C4-2B (cell line): ENCODE results near the gene STYXL2.

Experiments
- ZFX ChIP-seq: fragments of 450-650 bp; IDR thresholded peaks from 2 replicates; pipeline ENCODE4 v1.6.1; 2017
- TF ChIP-seq, protein P1 (sequence below): fragments of 450-650 bp; conservative IDR thresholded peaks from 2 replicates; pipeline ENCODE4 v1.5.1; 2017; ENCODE audit warnings: mild to moderate bottlenecking

DNA sequence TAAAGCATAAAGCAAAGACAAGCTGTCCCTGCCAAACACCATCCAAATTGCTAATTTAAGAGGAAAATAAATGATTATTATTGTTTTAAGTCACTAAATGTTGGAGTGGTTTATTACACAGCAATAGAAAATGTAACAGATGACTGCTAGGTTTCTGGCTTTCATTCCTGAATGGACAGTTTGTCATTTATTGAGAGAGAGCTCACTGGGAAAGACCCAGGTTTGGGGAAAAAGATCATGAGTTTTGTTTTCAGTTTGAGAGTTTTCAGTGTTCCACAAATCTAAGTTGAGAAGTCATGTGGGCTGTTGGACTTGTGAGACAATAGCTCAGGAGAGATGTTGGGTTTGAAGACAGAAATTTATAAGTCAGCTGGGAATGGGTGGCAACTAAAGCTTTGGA lies 9.1 kb upstream of the STYXL2 start:
- TF ChIP-seq, protein P1, sequence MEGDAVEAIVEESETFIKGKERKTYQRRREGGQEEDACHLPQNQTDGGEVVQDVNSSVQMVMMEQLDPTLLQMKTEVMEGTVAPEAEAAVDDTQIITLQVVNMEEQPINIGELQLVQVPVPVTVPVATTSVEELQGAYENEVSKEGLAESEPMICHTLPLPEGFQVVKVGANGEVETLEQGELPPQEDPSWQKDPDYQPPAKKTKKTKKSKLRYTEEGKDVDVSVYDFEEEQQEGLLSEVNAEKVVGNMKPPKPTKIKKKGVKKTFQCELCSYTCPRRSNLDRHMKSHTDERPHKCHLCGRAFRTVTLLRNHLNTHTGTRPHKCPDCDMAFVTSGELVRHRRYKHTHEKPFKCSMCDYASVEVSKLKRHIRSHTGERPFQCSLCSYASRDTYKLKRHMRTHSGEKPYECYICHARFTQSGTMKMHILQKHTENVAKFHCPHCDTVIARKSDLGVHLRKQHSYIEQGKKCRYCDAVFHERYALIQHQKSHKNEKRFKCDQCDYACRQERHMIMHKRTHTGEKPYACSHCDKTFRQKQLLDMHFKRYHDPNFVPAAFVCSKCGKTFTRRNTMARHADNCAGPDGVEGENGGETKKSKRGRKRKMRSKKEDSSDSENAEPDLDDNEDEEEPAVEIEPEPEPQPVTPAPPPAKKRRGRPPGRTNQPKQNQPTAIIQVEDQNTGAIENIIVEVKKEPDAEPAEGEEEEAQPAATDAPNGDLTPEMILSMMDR = no peak
- TF ChIP-seq ZFX = no peak
